Mammary epithelial cell (primary cell): ENCODE results near the gene THSD7A.

Source experiments
- EZH2 ChIP-seq: IDR thresholded peaks from 2 replicates; pipeline ENCODE4 v1.6.1; 2012; ENCODE audit warnings: low read length, inconsistent platforms, borderline replicate concordance
- TF ChIP-seq, protein P1 (sequence below), 2 donors: IDR thresholded peaks in 1 of 2; conservative IDR thresholded peaks in 1 of 2; 2 replicates each; pipeline ENCODE4 v1.5.1; 2011 to 2012; ENCODE audit warnings: inconsistent platforms in 2 of 2, low read length in 2 of 2, mild to moderate bottlenecking in 2 of 2, control low read depth in 1 of 2, low read depth in 1 of 2; ENCODE audit not compliant: insufficient read depth in 1 of 2; ENCODE audit errors: extremely low read depth in 1 of 2

DNA sequence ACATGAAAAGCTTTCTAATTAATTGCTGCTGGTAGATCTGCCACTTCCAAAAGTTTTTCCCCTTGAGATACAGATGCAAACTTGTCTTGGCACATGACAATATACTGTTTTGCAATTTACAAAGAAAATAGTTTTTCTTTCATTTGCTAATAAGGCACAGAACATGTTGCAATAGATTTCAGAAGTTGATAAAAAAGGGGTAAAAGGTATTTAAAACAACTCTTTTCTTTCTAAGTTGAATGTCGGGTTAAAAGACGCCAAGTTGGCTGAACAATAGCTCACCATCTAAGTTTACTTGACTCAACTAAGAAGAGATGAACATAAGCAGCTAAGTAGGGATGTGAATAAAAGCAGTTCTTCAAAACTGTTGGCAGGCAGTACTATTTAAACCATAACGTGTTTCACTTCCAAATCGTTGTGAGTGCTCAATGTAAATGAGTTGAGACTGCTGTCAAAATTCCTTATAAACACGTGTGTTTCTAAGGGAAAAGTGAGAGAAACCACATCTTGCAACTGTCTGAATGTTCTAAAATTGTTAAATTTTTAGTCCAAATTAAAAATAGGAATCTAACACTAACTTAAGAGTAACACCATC, 14.5 kb upstream of the THSD7A start:
- TF ChIP-seq, protein P1, sequence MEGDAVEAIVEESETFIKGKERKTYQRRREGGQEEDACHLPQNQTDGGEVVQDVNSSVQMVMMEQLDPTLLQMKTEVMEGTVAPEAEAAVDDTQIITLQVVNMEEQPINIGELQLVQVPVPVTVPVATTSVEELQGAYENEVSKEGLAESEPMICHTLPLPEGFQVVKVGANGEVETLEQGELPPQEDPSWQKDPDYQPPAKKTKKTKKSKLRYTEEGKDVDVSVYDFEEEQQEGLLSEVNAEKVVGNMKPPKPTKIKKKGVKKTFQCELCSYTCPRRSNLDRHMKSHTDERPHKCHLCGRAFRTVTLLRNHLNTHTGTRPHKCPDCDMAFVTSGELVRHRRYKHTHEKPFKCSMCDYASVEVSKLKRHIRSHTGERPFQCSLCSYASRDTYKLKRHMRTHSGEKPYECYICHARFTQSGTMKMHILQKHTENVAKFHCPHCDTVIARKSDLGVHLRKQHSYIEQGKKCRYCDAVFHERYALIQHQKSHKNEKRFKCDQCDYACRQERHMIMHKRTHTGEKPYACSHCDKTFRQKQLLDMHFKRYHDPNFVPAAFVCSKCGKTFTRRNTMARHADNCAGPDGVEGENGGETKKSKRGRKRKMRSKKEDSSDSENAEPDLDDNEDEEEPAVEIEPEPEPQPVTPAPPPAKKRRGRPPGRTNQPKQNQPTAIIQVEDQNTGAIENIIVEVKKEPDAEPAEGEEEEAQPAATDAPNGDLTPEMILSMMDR (conservative IDR thresholded peaks at IDR 0.05 in 1 of 2, IDR thresholded peaks at IDR 0.05 in 1 of 2; ENCODE audit: extremely low read depth in 1 of 2, insufficient read depth in 1 of 2, low read depth in 1 of 2, low read length in 2 of 2): no peak
- TF ChIP-seq EZH2: no peak
